Naive thymus-derived CD4-positive, alpha-beta T cell (primary cell): ENCODE results near the gene TBC1D16. TPM values are rescaled to one million over a fixed set of nuclear protein-coding genes. Genes with fewer than 3 reads are reported as not detected.
A peak's percentile ranks its signal among the peaks of the same experiment; 100 is the strongest.

Source experiments
- ATAC-seq: fragments of 150-1000 bp; cut with Tn5 transposase; 2 replicates; pipeline ENCODE4 v1.10.0; 2021; ENCODE audit warnings: mild to moderate bottlenecking, moderate library complexity
- CTCF ChIA-PET: fragments of 350-600 bp; sonication (Branson Sonifier 250); formaldehyde crosslinking; loops from one replicate; lab custom pipeline; 2021; ENCODE audit warnings: antibody characterized with exemption; lab: Charles Lee
- POLR2A ChIA-PET: fragments of 350-600 bp; sonication (Branson Sonifier 250); formaldehyde crosslinking; loops from one replicate; lab custom pipeline; 2021; ENCODE audit warnings: antibody characterized with exemption, inconsistent platforms; lab: Charles Lee
- DNase-seq, 9 donors: peaks; one replicate each; pipeline versions ENCODE4 v3.0.0 to v3.0.0-alpha.2; 2020 to 2022; ENCODE audit warnings: mixed read lengths in 1 of 9
- H3K27ac ChIP-seq: one replicate; pipeline ENCODE4 v1.7.0; 2013; ENCODE audit warnings: mild to moderate bottlenecking, low read depth, low read length, moderate library complexity
- H3K27me3 ChIP-seq, 2 donors: one replicate each; pipeline ENCODE4 v1.7.0; 2013; ENCODE audit warnings: low read length in 2 of 2, mild to moderate bottlenecking in 2 of 2, moderate library complexity in 2 of 2; ENCODE audit not compliant: control insufficient read depth in 2 of 2, insufficient read depth in 2 of 2
- H3K36me3 ChIP-seq, 3 experiments: 1 replicate in 2 of 3; 2 replicates in 1 of 3; pipeline ENCODE4 v1.7.0; 2013; ENCODE audit warnings: low read length in 3 of 3, mild to moderate bottlenecking in 3 of 3, moderate library complexity in 1 of 3; ENCODE audit not compliant: insufficient read depth in 3 of 3, control insufficient read depth in 2 of 3
- H3K4me1 ChIP-seq, 2 donors: one replicate each; pipeline ENCODE4 v1.7.0; 2013; ENCODE audit warnings: low read length in 2 of 2, mild to moderate bottlenecking in 2 of 2, moderate library complexity in 1 of 2; ENCODE audit not compliant: control insufficient read depth in 2 of 2, insufficient read depth in 2 of 2
- H3K4me3 ChIP-seq: 2 replicates; pipeline ENCODE4 v1.7.0; 2013; ENCODE audit warnings: mild to moderate bottlenecking, low read length
- H3K9me3 ChIP-seq, 3 experiments: 1 replicate in 2 of 3; 2 replicates in 1 of 3; pipeline ENCODE4 v1.7.0; 2013; ENCODE audit warnings: low read length in 3 of 3; ENCODE audit not compliant: control insufficient read depth in 2 of 3
- H3K27ac Mint-ChIP-seq, 9 donors: one replicate each; pipeline ENCODE4 v1.8.0; 2020 to 2022; ENCODE audit warnings: mixed read lengths in 9 of 9, mild to moderate bottlenecking in 8 of 9, moderate library complexity in 5 of 9, inconsistent platforms in 2 of 9
- H3K27me3 Mint-ChIP-seq, 5 donors: one replicate each; pipeline ENCODE4 v1.8.0; 2021 to 2022; ENCODE audit warnings: mixed read lengths in 5 of 5, mild to moderate bottlenecking in 1 of 5
- H3K36me3 Mint-ChIP-seq, 5 donors: one replicate each; pipeline ENCODE4 v1.8.0; 2020 to 2022; ENCODE audit warnings: mixed read lengths in 5 of 5, mild to moderate bottlenecking in 3 of 5, inconsistent platforms in 1 of 5
- H3K4me1 Mint-ChIP-seq, 7 donors: one replicate each; pipeline ENCODE4 v1.8.0; 2020 to 2022; ENCODE audit warnings: mixed read lengths in 7 of 7, mild to moderate bottlenecking in 3 of 7, inconsistent platforms in 1 of 7
- H3K4me3 Mint-ChIP-seq, 10 donors: one replicate each; pipeline ENCODE4 v1.8.0; 2020 to 2022; ENCODE audit warnings: mild to moderate bottlenecking in 10 of 10, mixed read lengths in 10 of 10, moderate library complexity in 6 of 10, inconsistent platforms in 2 of 10
- H3K9me3 Mint-ChIP-seq, 11 donors: one replicate each; pipeline ENCODE4 v1.8.0; 2020 to 2022; ENCODE audit warnings: mixed read lengths in 11 of 11, mild to moderate bottlenecking in 4 of 11, inconsistent platforms in 1 of 11, moderate library complexity in 1 of 11
- intact Hi-C, 2 donors: fragments of 100-400 bp; cut with micrococcal nuclease; formaldehyde crosslinking; loops; one replicate each; pipeline ENCODE4 v1.15.1; 2023
- polyA plus RNA-seq, 2 donors: library from polyadenylated mRNA; unstranded; fragments of 300-500 nt; fragmentation: Illumina TruSeq; gene quantifications; one replicate each; pipeline ENCODE4 v1.2.3, GENCODE V29; 2021
- total RNA-seq, 6 experiments: library from RNA in 5 of 6; stranded (reverse) in 5 of 6; gene quantifications; 1 replicate in 5 of 6; 2 replicates in 1 of 6; pipeline ENCODE4 v1.2.3 and lab custom pipeline; 2021 to 2026

The TBC1D16 gene, protein sequence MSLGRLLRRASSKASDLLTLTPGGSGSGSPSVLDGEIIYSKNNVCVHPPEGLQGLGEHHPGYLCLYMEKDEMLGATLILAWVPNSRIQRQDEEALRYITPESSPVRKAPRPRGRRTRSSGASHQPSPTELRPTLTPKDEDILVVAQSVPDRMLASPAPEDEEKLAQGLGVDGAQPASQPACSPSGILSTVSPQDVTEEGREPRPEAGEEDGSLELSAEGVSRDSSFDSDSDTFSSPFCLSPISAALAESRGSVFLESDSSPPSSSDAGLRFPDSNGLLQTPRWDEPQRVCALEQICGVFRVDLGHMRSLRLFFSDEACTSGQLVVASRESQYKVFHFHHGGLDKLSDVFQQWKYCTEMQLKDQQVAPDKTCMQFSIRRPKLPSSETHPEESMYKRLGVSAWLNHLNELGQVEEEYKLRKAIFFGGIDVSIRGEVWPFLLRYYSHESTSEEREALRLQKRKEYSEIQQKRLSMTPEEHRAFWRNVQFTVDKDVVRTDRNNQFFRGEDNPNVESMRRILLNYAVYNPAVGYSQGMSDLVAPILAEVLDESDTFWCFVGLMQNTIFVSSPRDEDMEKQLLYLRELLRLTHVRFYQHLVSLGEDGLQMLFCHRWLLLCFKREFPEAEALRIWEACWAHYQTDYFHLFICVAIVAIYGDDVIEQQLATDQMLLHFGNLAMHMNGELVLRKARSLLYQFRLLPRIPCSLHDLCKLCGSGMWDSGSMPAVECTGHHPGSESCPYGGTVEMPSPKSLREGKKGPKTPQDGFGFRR
- 1 to 10 TPM in 4 of 5 experiments, under 1 TPM in 1; 0.95 to 2.5 (median 1.6) TPM for total RNA-seq
- under 1 TPM; 0.44 to 0.85 TPM for polyA plus RNA-seq
- 5.4 reads per million, percentile 25 among the genes with 10 or more reads in this experiment for total RNA-seq (lab: John Stamatoyannopoulos, UW)

DNA sequence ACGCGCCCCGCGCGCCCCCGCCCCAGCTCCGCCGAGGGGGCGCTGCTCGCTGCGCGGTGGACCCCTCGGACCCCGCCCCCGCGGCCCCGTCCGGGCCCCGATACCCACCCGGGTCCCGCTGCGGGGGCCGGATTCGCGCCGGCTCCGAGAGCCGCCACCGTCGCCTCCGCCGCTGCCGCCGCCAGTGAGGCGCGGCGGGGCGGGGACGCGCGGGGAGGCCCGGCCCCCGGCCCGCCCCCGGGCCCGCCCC, at the start of gene TBC1D16:
TSS of gene TBC1D16 (minus strand) at position 186 of the 250 bp plus-strand sequence. CDS start 22,325 bp downstream, outside the sequence.
- no peak for ATAC-seq
- peak within 1 kb of the TSS; percentile 81 to 94 (median 87) for H3K4me3 Mint-ChIP-seq
- H3K27ac ChIP-seq, result peak within 1 kb of the TSS; percentile 76
- ChIA-PET POLR2A (no interaction called here), CTCF (no interaction called here)
- peak in 3 of 9 donors; percentile 61 to 71 (median 67) for DNase-seq
- peak within 1 kb of the TSS; percentile 62 to 96 (median 80) for H3K27ac Mint-ChIP-seq
- H3K36me3 ChIP-seq, result no peaks in the 10 kb centered on the region
- no peaks in the 10 kb centered on the region for H3K9me3 ChIP-seq
- H3K4me1 ChIP-seq, result peaks cover 4 to 6% of the 10 kb centered on the region in 2 donors
- peaks cover 5 to 18% (median 9%) of the 10 kb centered on the region in 7 donors for H3K4me1 Mint-ChIP-seq
- no peaks in the 10 kb centered on the region for H3K9me3 Mint-ChIP-seq
- H3K27me3 ChIP-seq, result peaks cover 0 to 3% of the 10 kb centered on the region in 2 donors
- H3K4me3 ChIP-seq, result peak within 1 kb of the TSS; percentile 81
- H3K36me3 Mint-ChIP-seq, result no peaks in the 10 kb centered on the region
- intact Hi-C loops, result loop anchor here in 1 of 2 donors (2.0 to 10.0 kb wide), 5 partner anchors 27 to 1781 kb away; partner anchors contain the start of genes CBX8, CEP131 and EIF4A3
- peaks cover 0 to 63% (median 10%) of the 10 kb centered on the region in 5 donors for H3K27me3 Mint-ChIP-seq

DNA sequence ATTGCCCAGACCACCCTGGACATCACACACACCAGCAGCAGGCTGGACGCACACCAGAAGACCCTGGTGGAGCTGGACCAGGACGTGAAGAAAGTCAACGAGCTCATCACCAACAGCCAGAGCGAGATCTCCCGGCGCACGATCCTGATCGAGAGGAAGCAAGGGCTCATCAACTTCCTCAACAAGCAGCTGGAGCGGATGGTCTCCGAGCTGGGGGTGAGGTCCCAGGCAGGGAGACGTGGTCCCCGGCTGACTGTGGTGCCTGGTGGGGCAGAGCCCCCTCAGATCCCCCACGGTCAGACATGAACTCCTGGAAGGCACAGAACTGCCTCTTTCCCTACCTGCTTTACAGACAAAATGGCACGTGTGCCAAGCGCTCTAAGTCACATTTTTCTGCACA, 49.1 kb upstream of the TBC1D16 start:
- ATAC-seq, result no peak
- ChIA-PET POLR2A (no interaction called here), CTCF (no interaction called here)
- no peaks in the 10 kb centered on the region for H3K9me3 ChIP-seq
- no peaks in the 10 kb centered on the region for H3K36me3 Mint-ChIP-seq
- H3K27me3 ChIP-seq, result no peaks in the 10 kb centered on the region
- H3K4me3 Mint-ChIP-seq, result no peak overlapping the region
- H3K9me3 Mint-ChIP-seq, result no peaks in the 10 kb centered on the region
- H3K27ac ChIP-seq, result no peak overlapping the region
- intact Hi-C loops, result no loop called here
- no peaks in the 10 kb centered on the region for H3K36me3 ChIP-seq
- H3K4me1 Mint-ChIP-seq, result peaks cover 0 to 4% (median 2%) of the 10 kb centered on the region in 7 donors
- no peak for DNase-seq
- H3K27me3 Mint-ChIP-seq, result no peaks in the 10 kb centered on the region
- no peak overlapping the region for H3K27ac Mint-ChIP-seq
- no peak overlapping the region for H3K4me3 ChIP-seq
- peaks cover 0 to 5% of the 10 kb centered on the region in 2 donors for H3K4me1 ChIP-seq

DNA sequence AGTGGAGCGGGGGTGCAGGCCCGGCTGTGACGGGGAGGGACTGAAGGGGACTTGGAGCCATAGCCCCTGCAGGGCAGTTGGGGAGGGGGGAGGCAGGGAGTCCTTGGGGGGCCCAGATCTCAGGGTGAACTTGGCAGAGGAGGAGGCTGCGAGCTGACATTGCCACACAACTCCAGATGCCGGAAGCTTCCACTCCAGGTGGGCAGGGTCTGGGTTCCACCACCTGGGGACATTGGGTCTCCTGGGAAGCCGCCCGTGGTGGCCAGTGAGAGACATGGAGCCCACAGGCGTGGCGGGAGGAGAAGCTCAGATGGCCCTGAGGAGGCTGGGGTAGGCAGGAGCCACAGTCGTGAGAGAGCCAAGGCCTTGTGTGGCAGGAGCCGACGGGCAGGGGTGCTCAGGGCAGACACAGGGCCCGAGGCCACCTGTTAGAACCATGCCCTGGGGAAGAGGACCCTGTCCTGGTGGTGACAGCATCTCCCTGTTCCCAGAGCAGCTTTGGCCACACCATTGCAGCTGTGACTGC, 47.5 kb upstream of the TBC1D16 start:
- H3K9me3 ChIP-seq, result no peaks in the 10 kb centered on the region
- H3K4me3 Mint-ChIP-seq, result no peak overlapping the region
- H3K4me3 ChIP-seq, result no peak overlapping the region
- no peaks in the 10 kb centered on the region for H3K36me3 Mint-ChIP-seq
- H3K27ac ChIP-seq, result no peak overlapping the region
- intact Hi-C loops, result loop anchor here in 1 of 2 donors (2.0 kb wide), 1 partner anchor 74 kb away; no protein-coding TSS in a partner anchor
- H3K4me1 ChIP-seq, result peaks cover 0 to 5% of the 10 kb centered on the region in 2 donors
- peaks cover 0 to 4% (median 2%) of the 10 kb centered on the region in 7 donors for H3K4me1 Mint-ChIP-seq
- peaks cover 0 to 2% (median 0%) of the 10 kb centered on the region in 5 donors for H3K27me3 Mint-ChIP-seq
- no peaks in the 10 kb centered on the region for H3K36me3 ChIP-seq
- no peaks in the 10 kb centered on the region for H3K27me3 ChIP-seq
- ChIA-PET POLR2A (no interaction called here), CTCF (interaction anchor here (0.6 to 1.7 kb wide), 5 partner anchors 10 to 174 kb away, joined by 3 to 5 read pairs (median 4); partner anchors contain the start of gene GAA)
- no peaks in the 10 kb centered on the region for H3K9me3 Mint-ChIP-seq
- no peak for ATAC-seq
- no peak for DNase-seq
- no peak overlapping the region for H3K27ac Mint-ChIP-seq

DNA sequence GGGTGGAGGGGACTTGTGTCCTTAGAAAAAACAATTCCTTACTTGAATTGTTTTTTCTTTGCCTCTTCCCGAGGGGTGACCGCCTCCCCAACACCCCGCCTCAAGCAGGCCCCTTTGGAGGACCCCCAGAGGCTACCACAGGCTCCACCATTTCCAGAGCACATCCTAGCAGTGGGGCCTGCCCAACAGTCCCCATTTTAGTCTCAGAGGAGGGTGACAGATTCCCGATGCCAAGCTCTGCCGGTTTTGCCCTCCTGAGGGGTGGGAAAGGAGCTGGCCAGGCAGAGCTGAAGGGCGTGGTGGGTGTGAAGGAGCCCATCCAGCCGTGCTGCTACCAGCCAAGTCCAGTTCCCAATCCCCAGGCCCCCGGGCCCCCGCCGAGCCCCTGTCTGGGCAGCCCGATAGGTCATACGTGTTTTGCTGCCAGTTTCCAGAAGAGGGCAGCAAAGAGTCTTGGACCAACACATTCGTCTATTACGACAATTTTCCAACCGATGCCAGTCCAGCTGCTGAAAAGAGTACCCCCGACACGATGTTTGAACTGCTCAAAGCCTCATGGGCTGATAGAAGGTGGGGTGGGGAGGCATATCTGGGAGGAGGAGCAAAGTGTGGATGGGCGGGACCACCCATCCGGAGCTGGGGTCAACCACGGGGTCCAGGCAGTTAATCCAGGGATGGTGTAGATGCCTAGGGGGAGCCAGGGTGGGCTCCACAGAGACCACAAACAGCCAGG, 46.9 kb upstream of the TBC1D16 start:
- intact Hi-C loops, result loop anchor here (1.0 to 2.0 kb wide), 2 partner anchors 74 to 171 kb away; no protein-coding TSS in a partner anchor
- peak; percentile 71 for ATAC-seq
- no peak overlapping the region for H3K4me3 Mint-ChIP-seq

DNA sequence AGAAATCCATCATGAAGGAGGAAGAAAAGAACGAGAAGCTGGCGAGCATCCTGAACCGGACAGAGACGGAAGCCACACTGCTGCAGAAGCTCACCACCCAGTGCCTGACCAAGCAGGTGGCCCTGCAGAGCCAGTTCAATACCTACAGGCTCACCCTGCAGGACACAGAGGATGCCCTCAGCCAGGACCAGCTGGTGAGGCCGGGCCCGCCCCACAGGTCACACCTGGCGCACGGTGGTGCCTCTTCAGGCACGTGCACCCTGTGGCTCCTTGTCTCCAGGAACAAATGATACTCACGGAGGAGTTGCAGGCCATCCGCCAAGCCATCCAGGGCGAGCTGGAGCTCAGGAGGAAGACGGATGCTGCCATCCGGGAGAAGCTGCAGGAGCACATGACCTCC, 45.9 kb upstream of the TBC1D16 start:
- no peaks in the 10 kb centered on the region for H3K27me3 ChIP-seq
- ATAC-seq (no peak), DNase-seq (no peak)
- no peak overlapping the region for H3K4me3 ChIP-seq
- Mint-ChIP-seq H3K4me3 (no peak overlapping the region), H3K9me3 (no peaks in the 10 kb centered on the region), H3K4me1 (peaks cover 0 to 4% (median 2%) of the 10 kb centered on the region in 7 donors), H3K27me3 (peaks cover 0 to 4% (median 0%) of the 10 kb centered on the region in 5 donors), H3K27ac (peak overlapping the region in 1 of 9 donors; percentile 55), H3K36me3 (no peaks in the 10 kb centered on the region)
- no peak overlapping the region for H3K27ac ChIP-seq
- peaks cover 0 to 5% of the 10 kb centered on the region in 2 donors for H3K4me1 ChIP-seq
- no peaks in the 10 kb centered on the region for H3K36me3 ChIP-seq
- CTCF ChIA-PET, result interaction anchor here (1.7 kb wide), 2 partner anchors 20 to 78 kb away, joined by 4 to 5 read pairs; partner anchors contain the start of gene GAA
- POLR2A ChIA-PET, result no interaction called here
- no peaks in the 10 kb centered on the region for H3K9me3 ChIP-seq
- intact Hi-C loops, result no loop called here

More for the DNA sequence above, 46.9 kb upstream of the TBC1D16 start:
- H3K27me3 Mint-ChIP-seq, result peaks cover 0 to 4% (median 0%) of the 10 kb centered on the region in 5 donors
- no peak overlapping the region for H3K4me3 ChIP-seq
- CTCF ChIA-PET, result interaction anchor here (0.6 to 1.7 kb wide), 5 partner anchors 10 to 236 kb away, joined by 3 to 5 read pairs (median 4); partner anchors contain the start of gene GAA
- H3K27me3 ChIP-seq, result no peaks in the 10 kb centered on the region
- POLR2A ChIA-PET, result no interaction called here
- peak; percentile 30 to 69 (median 56) for DNase-seq
- peaks cover 0 to 4% (median 2%) of the 10 kb centered on the region in 7 donors for H3K4me1 Mint-ChIP-seq
- no peak overlapping the region for H3K27ac Mint-ChIP-seq
- no peaks in the 10 kb centered on the region for H3K36me3 ChIP-seq
- no peaks in the 10 kb centered on the region for H3K9me3 Mint-ChIP-seq
- H3K27ac ChIP-seq, result no peak overlapping the region
- no peaks in the 10 kb centered on the region for H3K9me3 ChIP-seq
- H3K36me3 Mint-ChIP-seq, result no peaks in the 10 kb centered on the region
- H3K4me1 ChIP-seq, result peaks cover 0 to 5% of the 10 kb centered on the region in 2 donors
